ENCODE data around the gene CTRB1.

The CTRB1 gene

GRCh38 chr16:75218256-75219076 lies at the start of gene CTRB1:
Gene CTRB1, plus strand, starts transcription at chr16:75218988. Its CDS starts 20 bp downstream, at chr16:75219008.
- H3K4me3 ChIP-seq (ENCODE audit: low read depth, low read length) = no peak within 1 kb of the TSS
- TF ChIP-seq CTCF (IDR thresholded peaks at IDR 0.05; ENCODE audit: borderline replicate concordance, insufficient read depth, low read depth, low read length) = no peak

- no peak overlapping the region for H3K4me3 ChIP-seq (ENCODE audit: low read depth, low read length)
- no peak for TF ChIP-seq CTCF (IDR thresholded peaks at IDR 0.05; ENCODE audit: borderline replicate concordance, insufficient read depth, low read depth, low read length)
These were observed 48.8 kb upstream of the CTRB1 start for GRCh38 chr16:75169899-75170405.

- no peak for TF ChIP-seq CTCF (IDR thresholded peaks at IDR 0.05; ENCODE audit: borderline replicate concordance, insufficient read depth, low read depth, low read length)
- no peak overlapping the region for H3K4me3 ChIP-seq (ENCODE audit: low read depth, low read length)
These were observed 46.2 kb upstream of the CTRB1 start for GRCh38 chr16:75172578-75172977.

GRCh38 chr16:75175074-75175473 lies 43.7 kb upstream of the CTRB1 start:
- no peak for TF ChIP-seq CTCF (IDR thresholded peaks at IDR 0.05; ENCODE audit: borderline replicate concordance, insufficient read depth, low read depth, low read length)
- H3K4me3 ChIP-seq (ENCODE audit: low read depth, low read length) = no peak overlapping the region

GRCh38 chr16:75176926-75177325 lies 41.9 kb upstream of the CTRB1 start:
- no peak overlapping the region for H3K4me3 ChIP-seq (ENCODE audit: low read depth, low read length)
- no peak for TF ChIP-seq CTCF (IDR thresholded peaks at IDR 0.05; ENCODE audit: borderline replicate concordance, insufficient read depth, low read depth, low read length)

GRCh38 chr16:75179208-75179607 lies 39.6 kb upstream of the CTRB1 start:
- no peak overlapping the region for H3K4me3 ChIP-seq (ENCODE audit: low read depth, low read length)
- TF ChIP-seq CTCF (IDR thresholded peaks at IDR 0.05; ENCODE audit: borderline replicate concordance, insufficient read depth, low read depth, low read length) = no peak

- no peak for TF ChIP-seq CTCF (IDR thresholded peaks at IDR 0.05; ENCODE audit: borderline replicate concordance, insufficient read depth, low read depth, low read length)
- no peak overlapping the region for H3K4me3 ChIP-seq (ENCODE audit: low read depth, low read length)
These were observed 37.2 kb upstream of the CTRB1 start for GRCh38 chr16:75181630-75182029.

Measured in GM12875 (cell line).